HG02938 (cell line): ENCODE measurements around the gene TUBAL3.
"Not testable (repeated sequence)": the region's sequence is repeated elsewhere in the genome, so short reads cannot be mapped to it uniquely, and the experiment has no call there.

Experiments used
- ATAC-seq: cut with Tn5 transposase; IDR thresholded peaks from one replicate; pipeline ENCODE4 v1.9.1; 2021; ENCODE audit warnings: mild to moderate bottlenecking, moderate library complexity; ENCODE audit not compliant: unreplicated experiment

TUBAL3 gene

DNA sequence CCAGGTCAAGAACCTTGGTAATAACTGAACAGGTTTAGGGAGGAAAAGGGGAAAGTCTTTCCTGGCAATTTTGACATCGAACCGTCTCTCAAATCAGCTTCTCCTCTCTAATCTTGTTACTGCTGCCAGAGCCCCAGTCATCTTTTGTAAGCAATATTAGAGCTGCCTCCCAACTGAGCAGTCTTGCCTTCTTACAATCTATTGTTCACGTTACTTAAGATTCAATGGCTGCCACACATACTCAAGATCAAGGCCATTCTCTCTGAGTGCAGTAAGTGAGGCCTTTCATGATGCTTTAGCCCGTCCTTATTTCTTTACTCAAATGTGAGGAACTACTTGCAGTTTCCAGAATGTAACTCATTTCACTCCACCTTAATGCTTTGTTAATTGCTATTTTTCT lies 20.1 kb upstream of the TUBAL3 start:
- ATAC-seq = no peak

DNA sequence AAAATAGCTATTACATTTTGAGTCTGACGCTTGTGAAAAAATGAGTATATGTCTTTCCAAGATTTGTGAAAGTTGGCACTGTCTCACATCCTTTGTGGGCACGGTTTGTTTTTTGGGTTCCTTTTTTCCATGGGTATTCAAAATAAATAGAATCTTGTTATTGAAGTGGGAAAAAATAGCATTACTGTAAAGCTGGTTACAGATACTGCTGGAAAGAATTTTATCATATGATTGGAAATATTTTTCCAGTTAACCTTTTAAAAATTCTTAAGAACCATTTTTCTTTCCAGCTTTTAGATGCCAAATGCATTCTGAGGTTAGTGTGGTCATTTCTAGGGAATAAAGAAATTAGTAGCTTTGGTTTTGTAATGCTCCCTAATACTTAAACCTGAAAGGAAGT lies 19.1 kb upstream of the TUBAL3 start:
- ATAC-seq = no peak

- ATAC-seq = no peak
These were observed 15.0 kb upstream of the TUBAL3 start for GRCh38 chr10:5419466-5420094.

DNA sequence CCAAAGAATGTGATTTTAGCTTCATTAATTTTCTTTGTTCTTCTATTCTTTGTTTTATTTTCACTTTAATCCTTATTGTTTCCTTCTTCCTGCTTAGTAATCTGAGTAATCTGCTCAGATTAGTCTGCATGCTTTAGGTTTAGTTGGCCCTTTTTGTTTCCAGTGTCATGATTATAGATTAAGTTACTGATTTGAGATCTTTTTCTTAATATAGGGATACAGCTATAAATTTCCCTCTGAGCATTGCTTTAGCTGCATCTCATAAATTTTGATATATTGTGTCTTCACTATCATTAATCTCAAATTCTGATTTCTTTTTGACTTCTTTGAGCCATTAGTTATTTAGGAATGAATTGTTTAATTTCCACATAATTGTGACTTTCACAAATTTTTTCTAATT lies 14.0 kb upstream of the TUBAL3 start:
- ATAC-seq = no peak

- no peak for ATAC-seq
These were observed 12.4 kb upstream of the TUBAL3 start for GRCh38 chr10:5416981-5417380.

DNA sequence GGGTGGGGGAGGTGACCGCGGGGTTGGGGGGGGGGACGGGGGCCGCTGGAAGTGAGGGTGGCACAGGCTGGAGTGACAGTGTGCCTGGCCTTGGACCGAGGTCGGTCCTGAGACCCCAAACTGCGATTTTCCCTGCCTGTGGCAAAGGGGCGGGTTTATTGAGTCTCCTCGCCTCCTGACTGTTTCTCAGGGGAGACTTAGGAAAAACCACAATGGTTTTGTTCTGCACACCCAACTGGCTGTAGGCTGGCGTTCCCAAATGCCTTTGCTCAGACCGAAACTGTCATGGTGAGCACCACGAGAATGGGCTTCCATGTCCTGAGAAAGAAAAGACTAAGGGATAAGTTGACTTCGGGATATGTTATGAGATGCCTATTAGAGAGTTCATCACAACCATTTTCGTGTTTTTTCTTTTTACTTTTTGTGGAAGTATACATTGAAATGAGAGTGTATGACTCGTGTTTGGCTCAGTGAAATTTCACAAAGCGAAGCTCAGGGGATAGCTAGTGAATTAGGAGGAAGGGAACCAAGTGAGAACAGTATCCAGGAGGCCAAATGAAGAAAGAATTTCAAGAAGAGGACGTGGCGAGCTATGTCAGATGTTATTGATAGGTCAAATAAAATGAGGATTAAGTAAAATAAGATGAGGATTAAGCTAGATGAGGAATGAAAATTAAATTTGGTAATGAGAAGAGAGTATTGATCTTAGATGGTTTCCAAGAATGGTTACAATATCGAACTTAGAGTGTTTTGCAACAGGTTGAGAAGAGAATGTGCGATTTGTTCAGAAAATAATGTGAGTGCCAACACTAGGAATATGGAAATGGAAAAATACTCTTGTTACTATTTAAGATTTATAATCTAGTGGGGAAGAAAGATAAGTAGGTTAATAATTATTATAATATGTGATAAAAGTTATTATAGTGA lies 8.6 kb upstream of the TUBAL3 start:
- ATAC-seq = no peak

- peak; percentile 91 for ATAC-seq
These were observed 7.8 kb upstream of the TUBAL3 start, which contains the start of gene NET1 for GRCh38 chr10:5412277-5412941. Gene NET1 (plus strand): TSS chr10:5412557. CDS start chr10:5412693, 136 bp downstream.

- ATAC-seq = no peak
These were observed 7.3 kb upstream of the TUBAL3 start for GRCh38 chr10:5411941-5412276.

DNA sequence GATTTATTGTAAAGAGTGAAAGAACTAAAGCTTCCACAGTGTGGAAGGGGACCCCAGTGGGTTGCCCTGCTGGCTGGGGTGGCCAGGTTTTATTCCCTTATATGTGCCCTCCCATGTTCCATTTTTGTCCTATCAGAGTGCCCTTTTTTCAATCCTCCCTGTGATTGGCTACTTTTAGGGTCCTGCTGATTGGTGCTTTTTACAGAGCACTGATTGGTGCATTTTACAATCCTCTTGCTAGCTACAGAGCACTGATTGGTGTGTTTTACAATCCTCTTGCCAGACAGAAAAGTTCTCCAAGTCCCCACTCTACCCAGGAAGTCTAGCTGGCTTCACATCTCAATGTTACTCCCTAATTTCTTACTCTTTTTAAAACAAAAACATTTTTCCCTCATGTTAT lies 6.2 kb upstream of the TUBAL3 start:
- not testable (repeated sequence) for ATAC-seq

DNA sequence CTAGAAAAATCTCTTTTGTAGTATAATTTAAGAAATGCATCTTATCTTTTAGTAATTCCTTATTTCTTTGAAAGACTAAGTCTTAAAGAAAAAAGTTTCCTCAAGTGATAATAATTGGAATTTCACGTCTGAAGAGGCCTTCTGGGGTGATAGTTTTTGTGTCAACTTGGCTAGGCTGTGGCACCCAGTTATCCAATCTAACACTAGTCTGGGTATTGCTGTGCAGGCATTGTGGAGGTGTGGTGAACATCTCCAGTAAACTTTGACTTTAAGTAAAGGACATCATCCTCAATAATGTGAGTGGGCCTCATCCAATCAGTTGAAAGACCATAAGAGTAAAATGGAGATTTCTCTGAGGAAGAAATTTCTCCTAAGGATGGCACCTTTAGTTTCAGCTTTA lies 2.3 kb upstream of the TUBAL3 start:
- ATAC-seq = no peak

DNA sequence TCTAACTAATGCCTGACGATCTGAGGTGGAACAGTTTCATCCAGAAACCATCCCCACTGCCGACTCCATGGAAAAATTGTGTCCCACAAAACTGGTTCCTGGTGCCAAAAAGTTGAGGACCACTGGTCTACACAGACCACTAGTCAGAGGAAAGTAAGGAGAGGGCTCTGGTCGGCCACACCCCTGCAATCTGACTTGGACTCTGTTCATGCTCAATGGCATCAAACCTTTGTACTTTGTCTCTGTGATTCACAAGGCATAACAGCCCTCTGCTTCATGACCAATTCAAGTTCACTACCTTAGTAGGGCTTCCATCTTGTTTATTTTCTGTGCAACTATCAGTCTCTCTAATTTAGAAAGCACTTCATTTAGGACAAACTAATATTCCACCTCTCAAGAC lies 1.8 kb downstream of the TUBAL3 start:
- no peak for ATAC-seq

GRCh38 chr10:5400468-5401240 lies 4.0 kb downstream of the TUBAL3 start:
- ATAC-seq = no peak

GRCh38 chr10:5399332-5399731 lies 5.3 kb downstream of the TUBAL3 start:
- no peak for ATAC-seq

DNA sequence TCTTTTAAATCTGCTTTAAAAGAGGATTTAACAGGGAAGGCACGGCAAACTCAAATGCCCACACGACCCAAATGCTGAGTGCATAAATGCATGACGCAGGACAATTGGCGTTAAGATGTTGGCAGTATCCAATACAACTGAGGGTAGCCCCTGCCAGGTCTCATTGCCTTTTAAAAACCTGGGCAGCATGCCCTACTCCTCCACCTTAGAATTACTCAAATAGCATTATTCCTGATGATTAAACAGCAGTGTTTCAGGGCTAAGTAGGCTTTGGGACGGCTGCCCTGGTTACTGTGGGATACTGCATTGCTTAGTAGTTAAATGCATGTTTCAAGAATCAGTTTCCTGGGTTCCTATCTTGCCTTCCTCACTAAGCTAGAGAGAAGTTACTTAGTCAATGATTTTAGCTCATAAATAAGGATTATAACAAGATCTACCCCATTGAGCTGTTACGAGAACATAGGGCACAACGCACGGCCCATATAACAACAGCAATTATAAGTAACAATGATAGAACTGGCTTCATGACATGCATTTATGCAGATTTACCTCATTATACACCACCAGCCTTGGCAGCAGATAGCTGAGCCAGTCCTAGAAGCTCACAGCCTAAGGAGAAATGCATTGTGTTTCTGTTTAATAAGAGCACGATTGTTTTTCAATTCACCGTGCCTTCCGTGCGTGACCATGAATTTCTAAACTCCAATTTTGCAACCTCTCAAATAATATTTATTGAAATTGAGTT lies 7.9 kb downstream of the TUBAL3 start:
- ATAC-seq = no peak

DNA sequence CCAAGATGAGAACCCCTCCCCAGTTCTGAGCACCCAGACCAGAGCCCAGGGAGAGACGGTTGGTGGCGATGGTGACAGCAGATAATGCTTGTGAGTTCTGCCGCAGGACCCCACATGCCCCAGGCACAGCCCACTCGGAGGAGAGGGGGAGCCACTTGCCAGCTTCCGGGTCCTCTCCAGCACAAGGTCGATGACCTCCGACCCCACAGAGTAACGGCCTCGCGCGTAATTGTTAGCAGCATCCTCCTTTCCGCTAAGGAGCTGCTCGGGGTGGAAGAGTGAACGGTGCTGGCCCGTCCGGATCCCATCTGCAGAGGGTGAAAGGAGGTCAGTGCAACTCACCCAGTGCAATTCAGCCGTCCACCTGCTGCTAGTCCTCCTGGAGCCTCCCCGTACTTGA lies 9.5 kb downstream of the TUBAL3 start:
- no peak for ATAC-seq

- no peak for ATAC-seq
These were observed 11.1 kb downstream of the TUBAL3 start for GRCh38 chr10:5393529-5393928.

DNA sequence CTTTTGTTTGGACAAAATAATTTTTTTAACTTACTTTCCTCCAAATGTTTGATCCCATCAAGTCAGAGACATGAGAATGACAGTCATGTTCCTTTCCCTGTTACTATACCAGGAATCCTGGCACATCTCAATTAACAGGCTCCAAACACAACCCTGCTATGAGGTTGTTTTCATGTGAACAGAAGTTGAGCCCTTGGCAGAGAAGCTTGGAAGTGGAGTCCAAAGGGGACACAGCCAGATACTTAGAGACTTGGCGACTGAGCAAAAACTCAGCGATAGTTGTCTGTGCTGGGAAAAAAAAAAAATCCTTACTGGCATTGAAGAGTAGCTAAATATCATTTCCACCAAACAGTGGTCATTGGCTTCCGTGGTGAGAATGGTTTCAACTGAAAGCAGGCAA lies 12.8 kb downstream of the TUBAL3 start:
- ATAC-seq = no peak

- ATAC-seq = no peak
These were observed 13.9 kb downstream of the TUBAL3 start for GRCh38 chr10:5390607-5391205.

GRCh38 chr10:5387169-5387568 lies 17.5 kb downstream of the TUBAL3 start:
- ATAC-seq = no peak

GRCh38 chr10:5385224-5385623 lies 19.4 kb downstream of the TUBAL3 start:
- ATAC-seq = no peak
